Heart left ventricle (tissue), 13 donors: ENCODE measurements around the gene FBXW7.

Source experiments
- CTCF ChIP-seq, 12 donors: fragments of 200-600 bp; sonication (generic) in 4 of 12; IDR thresholded peaks; one replicate each; pipeline versions ENCODE4 v1.5.0 to v1.8.0; 2018 to 2022; ENCODE audit warnings: antibody characterized with exemption in 12 of 12, mild to moderate bottlenecking in 5 of 12
- POLR2A ChIP-seq, 2 donors: fragments of 450-650 bp; IDR thresholded peaks; one replicate each; pipeline ENCODE4 v1.6.1; 2017; ENCODE audit warnings: antibody characterized with exemption in 2 of 2, mild to moderate bottlenecking in 2 of 2, moderate library complexity in 2 of 2
- donor health status: ischemic (EF 13 %, LVEDD 7.1; RV severe dilation, severe dysfunction).
- donor health status: DM: no; HTN: yes; CAD: no.
- donor health status: DM: no; HTN: no; CAD: no.
- donor health status: ischemic (EF 25% LVEDD 6.9; RV normal size, moderate dysfunction).
- donor health status: ischemic (EF 25% LVEDD 5.7; RV mildly dilated, moderate dysfunction).
- donor health status: ischemic (EF 35%, LVEDD 5.7; RV mildly dilated, moderate dysfunction).
- donor health status: nonischemic (EF 11% LVEDD 7.7; RV severe dilation, severe dysfunction).
- donor health status: DM: yes; HTN: yes; CAD: no.
- donor health status: PGD.
- donor health status: ischemic (EF 29% LVEDD 5.4; RV normal size, mild dysfunction).
- donor health status: nonischemic (EF 23%, LVEDD 6.1; RV moderate dilation, normal function).

- no peak for TF ChIP-seq CTCF (IDR thresholded peaks at IDR 0.05)
- no peak for TF ChIP-seq POLR2A (IDR thresholded peaks at IDR 0.05)
Measured at GRCh38 chr4:152573861-152574260, 38.0 kb upstream of the FBXW7 start.
